ENCODE data around the gene HES1. TPM values are rescaled to one million over a fixed set of nuclear protein-coding genes. Genes with fewer than 3 reads are reported as not detected.

The HES1 gene
- total and polyA plus RNA-seq, 2 experiments from 2014 or later, result 10.3 to 13.8 TPM

DNA sequence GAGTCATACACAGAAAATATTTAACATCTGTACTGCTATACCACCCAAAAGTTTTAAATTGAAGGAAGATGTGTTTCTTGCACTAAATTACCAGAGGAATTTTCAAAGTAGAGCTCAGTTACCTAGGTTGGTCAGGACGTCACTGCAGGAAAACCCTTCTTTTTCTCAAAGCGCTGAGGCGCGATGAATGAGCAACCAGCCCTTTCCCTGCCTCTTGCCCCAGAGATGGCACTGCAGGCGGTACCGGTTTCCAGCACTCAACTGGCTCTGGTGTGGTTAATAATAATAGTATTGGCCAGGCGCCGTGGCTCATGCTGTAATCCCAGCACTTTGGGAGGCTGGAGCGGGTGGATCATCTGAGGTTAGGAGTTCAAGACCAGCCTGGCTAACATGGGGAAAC lies 49.3 kb downstream of the HES1 start:
- no peaks in the 10 kb centered on the region for H3F3A ChIP-seq (ENCODE audit: insufficient read depth)
- H3K4me3 ChIP-seq, result no peak overlapping the region
- H3K4me1 ChIP-seq (ENCODE audit: insufficient read depth), result no peaks in the 10 kb centered on the region
- H3K79me2 ChIP-seq (ENCODE audit: insufficient read depth), result no peaks in the 10 kb centered on the region
- WGBS, 2 experiments (ENCODE audit: low coverage in 1 of 2, low lambda C conversion rate in 2 of 2, missing lambda C conversion rate in 2 of 2), result 72% methylated on average over 9 of the region's 9 CpGs
- no peak overlapping the region for H3K9ac ChIP-seq
- no peaks in the 10 kb centered on the region for H3K27me3 ChIP-seq (replicated peaks; ENCODE audit: insufficient read depth)
- H3K36me3 ChIP-seq (ENCODE audit: low read depth), result no peaks in the 10 kb centered on the region
- DNase-seq, result no peak
- no peak overlapping the region for H2AFZ ChIP-seq
- no peaks in the 10 kb centered on the region for H3K9me2 ChIP-seq (ENCODE audit: insufficient read depth)
- H4K20me1 ChIP-seq (ENCODE audit: insufficient read depth), result no peaks in the 10 kb centered on the region
- no peak overlapping the region for H3K4me2 ChIP-seq (ENCODE audit: unreplicated experiment)
- TF ChIP-seq EZH2 (IDR thresholded peaks at IDR 0.05; ENCODE audit: insufficient read depth, poor library complexity, severe bottlenecking) (no peak), EZH2phosphoT487 (IDR thresholded peaks at IDR 0.05; ENCODE audit: insufficient read depth, low read depth) (no peak)
- H3K9me3 ChIP-seq (ENCODE audit: low read depth), result no peaks in the 10 kb centered on the region
- H3K27ac ChIP-seq, result no peak overlapping the region
- in situ Hi-C loops (cut with MboI), result no loop called here

DNA sequence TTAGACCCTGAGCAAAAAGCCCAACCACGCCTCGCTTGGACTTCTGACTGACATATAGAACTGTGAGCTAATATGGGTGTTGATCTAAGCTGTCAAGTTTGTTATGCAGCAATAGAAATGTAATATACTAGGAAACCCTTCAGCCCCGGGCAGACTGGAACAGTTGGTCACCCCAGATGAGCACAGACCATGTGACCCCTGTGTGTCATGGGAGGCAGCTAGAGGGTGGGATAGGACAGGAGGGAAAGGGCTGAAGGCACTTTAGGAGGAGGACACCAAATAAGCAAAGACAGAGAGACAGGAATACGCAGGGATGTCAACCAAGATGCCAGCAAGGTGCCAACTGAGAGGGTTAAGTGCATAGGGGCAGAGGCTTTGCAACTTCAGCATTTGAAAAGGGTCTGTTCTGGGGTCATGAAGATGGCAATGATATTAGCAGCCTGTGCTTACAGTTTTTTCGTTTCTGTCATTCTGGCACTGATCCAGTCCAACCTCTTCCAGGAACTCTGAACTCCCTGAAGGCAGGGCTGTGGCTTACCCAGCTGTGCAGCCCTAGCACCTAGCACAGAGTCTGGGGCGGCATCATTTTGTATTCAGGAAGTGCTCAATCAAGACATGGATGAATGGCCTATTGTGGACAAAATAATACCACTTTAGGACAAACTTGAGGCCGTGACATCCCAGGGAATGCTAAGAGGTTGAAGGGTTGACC lies 51.4 kb downstream of the HES1 start:
- WGBS, 2 experiments (ENCODE audit: low coverage in 1 of 2, low lambda C conversion rate in 2 of 2, missing lambda C conversion rate in 2 of 2), result 71 to 75% methylated on average over 7 of the region's 7 CpGs

More for the DNA sequence above, 51.4 kb downstream of the HES1 start:
- TF ChIP-seq EZH2phosphoT487 (IDR thresholded peaks at IDR 0.05; ENCODE audit: insufficient read depth, low read depth), result no peak
- TF ChIP-seq EZH2 (IDR thresholded peaks at IDR 0.05; ENCODE audit: insufficient read depth, poor library complexity, severe bottlenecking), result no peak
- Histone ChIP-seq H3K36me3 (ENCODE audit: low read depth) (no peaks in the 10 kb centered on the region), H3F3A (ENCODE audit: insufficient read depth) (no peaks in the 10 kb centered on the region), H3K4me3 (no peak overlapping the region), H3K27me3 (replicated peaks; ENCODE audit: insufficient read depth) (no peaks in the 10 kb centered on the region), H3K9me3 (ENCODE audit: low read depth) (no peaks in the 10 kb centered on the region), H3K27ac (no peak overlapping the region), H3K4me2 (ENCODE audit: unreplicated experiment) (no peak overlapping the region), H3K9me2 (ENCODE audit: insufficient read depth) (no peaks in the 10 kb centered on the region), H3K79me2 (ENCODE audit: insufficient read depth) (no peaks in the 10 kb centered on the region), H3K9ac (no peak overlapping the region), H3K4me1 (ENCODE audit: insufficient read depth) (no peaks in the 10 kb centered on the region), H4K20me1 (ENCODE audit: insufficient read depth) (no peaks in the 10 kb centered on the region), H2AFZ (no peak overlapping the region)
- no peak for DNase-seq
- in situ Hi-C loops (cut with MboI), result no loop called here

Small RNA genes within 50 kb of the gene (small RNA-seq; reads per million reads assigned to genes)
- gene RN7SL215P (ENCODE audit: low read depth, low replicate concordance), result not detected

Other genes with a start within 250 kb of the HES1 start
- not detected in 2 replicates for gene CPN2, start 215.2 kb downstream of the HES1 start, total RNA-seq (2014; rRNA removed; shearing (Covaris generic))
- not detected in 2 replicates for gene CPN2, start 215.2 kb downstream of the HES1 start, polyA plus RNA-seq (2016; fragmentation: Nextera tagmentation; extraction: Ambion mirVana)
- gene LRRC15, start 233.6 kb downstream of the HES1 start, total RNA-seq (2014; rRNA removed; shearing (Covaris generic)), result 16.4 and 24.2 TPM in 2 replicates
- 20.9 and 21.2 TPM in 2 replicates for gene LRRC15, start 233.6 kb downstream of the HES1 start, polyA plus RNA-seq (2016; fragmentation: Nextera tagmentation; extraction: Ambion mirVana)

Measured in GM23248 (cell line).